ENCODE data around the gene ADGRL3. TPM values are rescaled to one million over a fixed set of nuclear protein-coding genes. Genes with fewer than 3 reads are reported as not detected.

ADGRL3 gene
- total RNA-seq, 1 donor from 2014 or later, result 93.6 TPM

DNA sequence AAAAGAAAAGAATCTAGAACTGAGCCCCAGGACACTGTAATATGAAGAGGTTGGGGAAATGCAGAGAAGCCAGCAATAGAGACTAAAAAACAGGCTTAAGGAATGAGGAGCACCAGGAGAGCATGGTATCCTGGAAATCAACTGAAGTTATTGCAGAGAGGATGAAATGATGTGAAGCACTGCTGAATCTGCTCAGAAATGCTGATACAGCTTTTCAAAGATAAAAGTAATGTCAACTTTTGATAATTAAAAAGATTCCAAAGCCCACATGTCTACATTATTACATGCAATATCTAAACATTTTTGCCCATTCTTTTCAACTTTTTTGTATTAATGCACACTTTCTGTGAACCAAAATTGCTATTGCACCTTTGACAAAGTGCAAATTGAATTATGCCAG, 718.4 kb downstream of the ADGRL3 start:
- Histone ChIP-seq H4K20me1 (ENCODE audit: low read depth) (peaks cover 2% of the 10 kb centered on the region), H3F3A (ENCODE audit: low read depth) (peaks cover 24% of the 10 kb centered on the region), H3K9me3 (ENCODE audit: low read depth) (no peaks in the 10 kb centered on the region), H3K27me3 (no peaks in the 10 kb centered on the region), H2AFZ (replicated peaks) (no peak overlapping the region), H3K4me2 (peak overlapping the region; percentile 48), H3K9ac (no peak overlapping the region), H3K79me2 (ENCODE audit: low read depth) (no peaks in the 10 kb centered on the region), H3K4me1 (peaks cover 30% of the 10 kb centered on the region), H3K4me3 (no peak overlapping the region), H3K27ac (peak overlapping the region; percentile 47), H3K36me3 (no peaks in the 10 kb centered on the region)
- no peak for DNase-seq (ENCODE audit: low spot score)
- TF ChIP-seq EZH2phosphoT487 (IDR thresholded peaks at IDR 0.05), result no peak
- TF ChIP-seq, protein P1, sequence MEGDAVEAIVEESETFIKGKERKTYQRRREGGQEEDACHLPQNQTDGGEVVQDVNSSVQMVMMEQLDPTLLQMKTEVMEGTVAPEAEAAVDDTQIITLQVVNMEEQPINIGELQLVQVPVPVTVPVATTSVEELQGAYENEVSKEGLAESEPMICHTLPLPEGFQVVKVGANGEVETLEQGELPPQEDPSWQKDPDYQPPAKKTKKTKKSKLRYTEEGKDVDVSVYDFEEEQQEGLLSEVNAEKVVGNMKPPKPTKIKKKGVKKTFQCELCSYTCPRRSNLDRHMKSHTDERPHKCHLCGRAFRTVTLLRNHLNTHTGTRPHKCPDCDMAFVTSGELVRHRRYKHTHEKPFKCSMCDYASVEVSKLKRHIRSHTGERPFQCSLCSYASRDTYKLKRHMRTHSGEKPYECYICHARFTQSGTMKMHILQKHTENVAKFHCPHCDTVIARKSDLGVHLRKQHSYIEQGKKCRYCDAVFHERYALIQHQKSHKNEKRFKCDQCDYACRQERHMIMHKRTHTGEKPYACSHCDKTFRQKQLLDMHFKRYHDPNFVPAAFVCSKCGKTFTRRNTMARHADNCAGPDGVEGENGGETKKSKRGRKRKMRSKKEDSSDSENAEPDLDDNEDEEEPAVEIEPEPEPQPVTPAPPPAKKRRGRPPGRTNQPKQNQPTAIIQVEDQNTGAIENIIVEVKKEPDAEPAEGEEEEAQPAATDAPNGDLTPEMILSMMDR (IDR thresholded peaks at IDR 0.05), result no peak
- TF ChIP-seq EZH2 (IDR thresholded peaks at IDR 0.05), result no peak
- Mint-ChIP-seq H3K27ac (peak overlapping the region; percentile 24), H3K4me3 (peak overlapping the region; percentile 19), H3K27me3 (ENCODE audit: insufficient read depth, low read depth) (no peaks in the 10 kb centered on the region), H3K36me3 (peaks cover 12% of the 10 kb centered on the region), H3K4me1 (peaks cover 39% of the 10 kb centered on the region), H3K9me3 (no peaks in the 10 kb centered on the region)

DNA sequence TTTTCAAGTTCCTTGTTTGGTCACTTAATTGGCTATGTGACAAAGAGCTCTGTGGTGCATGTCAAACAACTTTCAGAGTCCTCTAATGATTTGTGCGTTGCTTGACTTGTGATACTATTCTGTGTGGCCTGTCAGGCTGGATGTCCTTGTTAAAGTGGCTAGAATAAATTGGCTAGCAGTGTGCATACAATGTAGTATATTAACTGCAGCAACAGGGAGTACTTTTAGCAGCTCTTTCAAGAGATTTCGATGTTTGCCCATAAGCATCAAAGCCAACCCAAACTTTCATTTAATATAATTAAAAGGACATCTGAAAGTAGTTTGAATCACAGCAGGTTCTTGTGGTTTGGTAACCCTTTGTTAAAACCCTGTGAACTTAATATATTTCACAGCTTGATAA, 718.9 kb downstream of the ADGRL3 start:
- Histone ChIP-seq H2AFZ (replicated peaks) (no peak overlapping the region), H3K4me3 (no peak overlapping the region), H3K9me3 (ENCODE audit: low read depth) (no peaks in the 10 kb centered on the region), H4K20me1 (ENCODE audit: low read depth) (peaks cover 2% of the 10 kb centered on the region), H3K27me3 (no peaks in the 10 kb centered on the region), H3K36me3 (no peaks in the 10 kb centered on the region), H3K9ac (no peak overlapping the region), H3F3A (ENCODE audit: low read depth) (peaks cover 24% of the 10 kb centered on the region), H3K27ac (peak overlapping the region; percentile 47), H3K79me2 (ENCODE audit: low read depth) (no peaks in the 10 kb centered on the region), H3K4me1 (peaks cover 32% of the 10 kb centered on the region), H3K4me2 (peak overlapping the region; percentile 48)
- peaks cover 12% of the 10 kb centered on the region for H3K36me3 Mint-ChIP-seq
- H3K4me1 Mint-ChIP-seq, result peaks cover 39% of the 10 kb centered on the region
- H3K27me3 Mint-ChIP-seq (ENCODE audit: insufficient read depth, low read depth), result no peaks in the 10 kb centered on the region
- TF ChIP-seq, protein P1 (IDR thresholded peaks at IDR 0.05), result no peak
- peak; percentile 32 for TF ChIP-seq EZH2phosphoT487 (IDR thresholded peaks at IDR 0.05)
- peak; percentile 66 for DNase-seq (ENCODE audit: low spot score)
- H3K9me3 Mint-ChIP-seq, result no peaks in the 10 kb centered on the region
- H3K4me3 Mint-ChIP-seq, result no peak overlapping the region
- H3K27ac Mint-ChIP-seq, result peak overlapping the region; percentile 88

DNA sequence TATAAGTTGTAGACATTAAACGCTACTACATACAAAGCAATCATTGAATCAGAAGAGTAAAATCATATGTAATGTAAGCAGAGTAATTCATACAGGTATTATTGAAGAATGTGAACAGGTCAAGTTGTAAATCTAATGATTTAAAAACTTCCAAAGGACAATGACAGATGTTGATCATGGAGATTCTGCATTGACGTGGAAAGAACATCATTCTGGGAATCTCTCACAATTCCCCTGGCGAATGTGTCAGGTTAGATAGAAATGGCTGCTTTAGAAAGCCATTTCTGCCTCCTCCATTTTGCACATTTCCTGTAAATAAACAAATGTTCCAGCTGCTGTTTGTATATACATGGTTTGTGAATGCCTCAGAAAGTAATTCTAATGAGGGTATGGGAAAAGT, 719.4 kb downstream of the ADGRL3 start:
- Mint-ChIP-seq H3K27ac (peak overlapping the region; percentile 88), H3K4me3 (no peak overlapping the region), H3K27me3 (ENCODE audit: insufficient read depth, low read depth) (no peaks in the 10 kb centered on the region), H3K4me1 (peaks cover 39% of the 10 kb centered on the region), H3K36me3 (peaks cover 11% of the 10 kb centered on the region), H3K9me3 (no peaks in the 10 kb centered on the region)
- TF ChIP-seq, protein P1 (IDR thresholded peaks at IDR 0.05), result no peak
- TF ChIP-seq EZH2phosphoT487 (IDR thresholded peaks at IDR 0.05) (no peak), EZH2 (IDR thresholded peaks at IDR 0.05) (no peak)
- H3K9ac ChIP-seq, result no peak overlapping the region
- no peak overlapping the region for H3K4me3 ChIP-seq
- H3K9me3 ChIP-seq (ENCODE audit: low read depth), result no peaks in the 10 kb centered on the region
- H3K27ac ChIP-seq, result peak overlapping the region; percentile 47
- H3K27me3 ChIP-seq, result no peaks in the 10 kb centered on the region
- no peaks in the 10 kb centered on the region for H3K36me3 ChIP-seq
- no peak for DNase-seq (ENCODE audit: low spot score)
- H2AFZ ChIP-seq (replicated peaks), result no peak overlapping the region
- H3K4me1 ChIP-seq, result peaks cover 32% of the 10 kb centered on the region
- peak overlapping the region; percentile 48 for H3K4me2 ChIP-seq
- peaks cover 2% of the 10 kb centered on the region for H4K20me1 ChIP-seq (ENCODE audit: low read depth)
- peaks cover 24% of the 10 kb centered on the region for H3F3A ChIP-seq (ENCODE audit: low read depth)
- H3K79me2 ChIP-seq (ENCODE audit: low read depth), result no peaks in the 10 kb centered on the region

Measured in neural progenitor cell (in vitro differentiated cells).